HG03135 (cell line): ENCODE data around the gene CPNE8.

Experiments used
- ATAC-seq: cut with Tn5 transposase; IDR thresholded peaks from one replicate; pipeline ENCODE4 v1.9.1; 2021; ENCODE audit warnings: mild to moderate bottlenecking, moderate library complexity; ENCODE audit not compliant: unreplicated experiment

Gene CPNE8

DNA sequence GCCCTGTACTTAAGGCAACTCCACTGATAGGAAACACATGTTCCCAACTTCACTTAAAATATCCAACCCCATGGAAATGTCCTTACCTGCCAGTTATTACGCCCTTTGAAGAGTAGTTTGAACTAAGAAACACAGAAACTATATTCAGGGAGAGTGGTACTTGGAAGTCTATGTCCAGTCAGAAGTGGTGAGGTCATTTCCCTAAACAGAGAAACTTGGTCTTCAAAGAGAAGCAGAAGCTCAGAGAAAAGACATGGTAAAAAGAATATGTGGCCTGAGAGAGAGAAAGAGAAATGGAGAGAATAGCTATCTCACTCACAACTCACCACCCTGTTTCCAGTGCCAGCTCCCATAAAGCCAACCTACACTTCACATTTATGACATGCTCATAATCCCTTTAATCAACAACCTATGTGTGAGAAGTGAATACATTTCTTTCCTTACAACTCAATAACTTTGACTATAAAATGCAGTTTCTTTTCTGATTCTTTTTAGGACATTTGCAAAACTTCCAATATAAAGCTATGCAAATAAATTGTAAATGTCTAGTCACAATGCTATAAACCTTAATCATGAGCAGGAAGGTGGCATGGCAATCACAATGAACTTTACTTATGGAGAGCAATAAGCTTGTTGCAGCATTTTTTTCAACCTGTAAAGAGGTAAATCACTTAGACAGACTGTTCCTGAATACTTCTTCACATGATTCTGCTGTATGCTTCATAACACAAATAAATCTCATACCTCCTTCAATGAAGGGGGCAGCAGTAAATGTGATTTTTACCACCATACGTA lies 67.1 kb downstream of the CPNE8 start:
- ATAC-seq = no peak

DNA sequence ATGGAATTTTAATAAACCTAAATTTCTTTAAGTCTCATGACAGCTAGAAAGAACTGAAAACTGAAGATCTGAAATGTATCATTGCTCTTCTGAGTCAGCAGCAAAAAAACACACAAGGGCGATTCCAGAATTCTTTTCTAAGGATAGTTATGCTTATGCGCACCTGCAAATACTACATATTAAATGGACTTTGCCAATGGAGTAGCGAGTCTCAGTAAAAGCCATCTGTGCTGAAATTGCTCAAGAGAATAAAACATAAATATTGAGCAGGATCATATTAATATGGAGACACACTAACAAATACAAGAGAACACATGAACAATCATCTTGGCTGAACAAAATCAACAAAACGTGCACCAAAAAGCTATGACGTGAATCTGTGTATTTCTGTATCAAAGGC lies 73.7 kb downstream of the CPNE8 start:
- ATAC-seq = no peak

DNA sequence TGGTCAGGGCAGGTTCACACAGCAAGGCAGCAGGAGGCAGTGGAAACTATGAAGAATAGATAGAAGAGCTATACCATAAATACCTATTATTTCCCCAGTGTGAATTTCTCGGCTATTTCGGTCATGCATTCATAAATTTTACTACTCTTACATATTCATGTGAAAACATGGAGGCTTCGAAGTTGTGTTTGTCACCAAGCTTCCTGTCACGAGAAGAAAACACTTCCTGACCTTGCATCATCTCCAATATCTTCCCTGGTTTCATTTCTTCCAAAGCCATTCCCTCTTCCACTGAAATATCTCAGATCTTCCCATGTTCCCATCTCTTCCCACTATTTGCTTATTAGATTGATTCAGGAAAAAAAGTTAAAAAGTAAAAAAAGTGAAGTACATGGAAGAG lies 80.4 kb downstream of the CPNE8 start:
- ATAC-seq = no peak

DNA sequence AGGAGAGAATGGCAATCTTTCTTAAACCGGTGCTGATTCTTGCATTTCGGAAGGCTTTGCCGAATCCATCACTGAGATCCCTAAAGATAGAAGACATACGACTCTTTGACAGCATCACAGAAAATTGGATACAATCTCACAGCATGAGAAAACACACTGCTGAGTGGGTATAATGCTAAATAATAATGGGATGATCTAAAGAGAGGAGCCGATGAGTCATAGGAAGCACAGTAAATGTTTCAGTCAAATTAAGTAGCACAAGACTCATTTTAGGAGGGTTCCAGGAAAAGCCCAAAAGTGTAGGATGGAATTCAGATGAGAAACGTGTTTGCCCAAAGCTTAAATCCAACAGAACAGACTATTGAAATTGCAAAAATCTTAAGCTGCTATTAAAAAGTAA lies 81.7 kb downstream of the CPNE8 start:
- ATAC-seq = no peak

DNA sequence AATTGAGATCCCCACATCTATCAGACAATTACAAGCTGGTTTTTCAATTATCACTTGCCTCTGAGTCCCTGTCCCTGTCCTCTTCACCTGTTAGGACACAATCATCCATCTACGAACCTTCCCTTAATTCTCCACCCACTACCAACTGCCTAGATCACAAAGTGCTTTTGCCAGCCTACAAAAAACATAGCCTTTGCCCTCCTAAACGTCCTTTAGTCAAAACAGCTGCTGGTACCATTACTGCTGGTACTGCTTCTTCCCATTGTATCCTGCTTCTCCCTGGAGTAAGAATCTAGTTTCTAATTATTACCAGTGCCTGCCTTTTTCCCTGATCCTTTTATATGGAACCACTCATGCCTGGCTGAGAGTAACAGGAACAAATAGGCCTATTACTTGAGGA lies 82.1 kb downstream of the CPNE8 start:
- no peak for ATAC-seq

DNA sequence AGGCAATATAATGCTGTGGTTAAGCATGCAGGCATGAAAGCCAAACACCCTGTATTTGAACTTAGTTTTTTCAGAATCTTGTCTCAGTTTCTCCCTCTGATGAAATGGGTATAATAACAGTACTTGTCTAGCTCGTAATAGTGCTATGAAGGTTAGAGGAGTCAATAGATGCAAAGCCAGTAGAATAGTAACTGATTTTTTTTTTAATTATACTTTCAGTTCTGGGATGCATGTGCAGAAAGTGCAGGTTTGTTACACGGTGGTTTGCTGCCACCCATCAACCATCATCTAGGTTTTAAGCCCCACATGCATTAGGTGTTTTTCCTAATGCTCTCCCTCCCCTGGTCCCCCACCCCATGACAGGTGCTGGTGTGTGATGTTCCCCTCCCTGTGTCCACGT lies 87.4 kb downstream of the CPNE8 start:
- no peak for ATAC-seq

DNA sequence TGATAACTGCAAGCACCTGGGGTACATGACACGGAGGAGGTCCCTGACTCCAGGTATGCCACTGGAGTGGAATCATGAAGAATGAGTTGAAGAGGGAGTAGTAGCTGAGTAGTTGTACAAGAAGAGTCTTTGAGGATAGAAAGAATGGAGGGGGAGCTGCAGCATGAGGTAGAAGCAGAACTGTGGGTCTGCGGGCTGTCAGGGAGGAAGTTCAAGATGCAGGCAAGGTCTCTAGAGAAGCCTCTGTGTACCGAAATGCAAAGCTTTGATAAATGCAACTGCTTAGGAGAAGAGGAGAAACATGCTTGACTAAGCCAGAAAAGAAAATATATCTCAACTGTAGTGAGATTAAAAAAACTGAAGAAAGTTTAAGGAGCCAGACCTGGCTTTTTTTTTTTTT lies 91.5 kb downstream of the CPNE8 start:
- ATAC-seq = no peak

DNA sequence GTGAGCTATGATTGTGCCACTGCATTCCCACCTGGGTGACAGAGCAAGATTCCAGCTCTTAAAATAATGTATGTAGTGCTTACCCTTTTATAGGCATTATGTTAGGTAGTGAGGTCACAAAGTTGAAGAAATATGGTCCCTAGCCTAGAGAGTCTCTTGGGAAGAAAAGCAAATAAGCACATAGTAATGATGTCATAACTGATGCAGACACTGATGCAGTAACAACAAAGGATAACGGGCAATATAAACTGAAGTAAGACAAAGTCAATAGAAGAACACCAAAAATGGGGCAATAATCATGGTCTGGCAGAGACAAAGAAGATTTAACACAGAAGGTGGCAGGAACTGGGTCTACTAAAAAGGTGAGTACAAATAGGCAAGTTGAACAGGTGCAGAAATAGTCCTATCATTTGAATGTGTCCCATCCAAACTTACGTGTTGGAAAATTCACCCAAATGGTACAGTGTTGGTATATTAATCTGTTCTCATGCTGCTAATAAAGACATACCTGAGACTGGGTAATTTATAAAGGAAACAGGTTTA lies 93.5 kb downstream of the CPNE8 start:
- ATAC-seq = no peak

DNA sequence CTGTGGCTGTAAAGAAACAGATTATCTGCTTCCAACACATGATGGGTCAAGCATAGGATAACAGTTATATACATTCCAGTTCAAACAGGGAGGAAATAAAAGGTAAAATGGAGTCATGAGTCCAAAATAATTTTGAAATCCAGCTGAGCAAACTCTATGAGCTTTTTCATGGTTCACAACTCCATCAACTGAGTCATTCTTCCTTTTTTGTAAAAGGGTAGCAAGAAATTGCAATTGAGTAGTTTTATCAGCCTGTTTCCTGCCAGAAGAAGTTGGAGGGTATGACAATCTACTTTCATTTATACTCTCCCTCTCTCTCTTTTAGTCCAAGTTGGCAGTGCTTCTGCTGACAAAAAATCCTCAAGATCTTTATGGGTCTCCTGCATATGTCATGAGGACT lies 95.6 kb downstream of the CPNE8 start:
- no peak for ATAC-seq

DNA sequence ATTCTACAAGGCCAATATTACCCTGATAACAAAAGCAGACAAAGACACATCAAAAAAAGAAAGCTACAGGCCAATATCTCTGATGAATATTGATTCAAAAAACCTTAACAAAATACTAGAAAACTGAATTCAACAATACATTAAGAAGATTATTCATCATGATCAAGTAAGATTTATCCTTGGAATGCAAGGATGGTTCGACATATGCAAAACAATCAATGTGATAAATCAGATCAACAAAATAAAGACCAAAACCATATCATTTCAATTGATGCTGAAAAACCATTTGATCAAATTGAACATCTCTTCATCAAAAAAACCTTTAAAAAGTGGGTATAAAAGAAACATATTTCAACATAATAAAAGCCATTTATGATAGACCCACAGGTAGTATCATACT lies 117.3 kb downstream of the CPNE8 start:
- no peak for ATAC-seq

DNA sequence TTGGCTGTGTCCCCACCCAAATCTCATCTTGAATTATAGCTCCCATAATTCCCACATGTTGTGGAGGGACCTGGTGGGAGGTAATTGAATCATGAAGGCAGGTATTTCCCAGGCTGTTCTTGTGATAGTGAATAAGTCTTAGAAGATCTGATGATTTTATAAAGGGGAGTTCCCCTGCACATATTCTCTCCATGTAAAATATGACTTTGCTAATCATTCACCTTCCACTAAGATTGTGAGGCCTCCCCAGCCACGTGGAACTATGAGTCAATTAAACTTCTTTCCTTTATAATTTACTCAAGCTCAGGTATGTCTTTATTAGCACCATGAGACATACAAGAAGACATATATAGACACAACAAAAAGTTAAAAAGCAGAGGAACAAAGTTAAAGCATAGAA lies 120.0 kb downstream of the CPNE8 start:
- ATAC-seq = no peak

DNA sequence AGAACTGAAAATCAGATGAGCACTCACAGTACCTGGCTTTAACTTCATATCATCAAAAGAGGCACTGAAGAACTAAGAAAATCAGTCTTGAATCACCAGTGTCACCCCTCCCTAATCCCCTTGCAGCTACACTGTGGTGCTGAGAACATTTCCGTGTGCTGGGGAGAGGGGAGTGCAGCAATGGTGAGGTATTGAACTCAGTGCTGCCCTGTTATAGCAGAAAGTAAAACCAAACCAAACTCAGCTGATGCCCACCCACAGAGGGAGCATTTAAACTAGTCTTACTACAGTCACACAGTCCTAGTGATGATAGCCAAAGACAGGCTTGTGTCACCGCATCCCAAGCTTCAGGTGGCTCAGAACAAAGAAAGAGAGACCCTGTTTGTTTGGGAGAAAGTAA lies 122.1 kb downstream of the CPNE8 start:
- no peak for ATAC-seq

DNA sequence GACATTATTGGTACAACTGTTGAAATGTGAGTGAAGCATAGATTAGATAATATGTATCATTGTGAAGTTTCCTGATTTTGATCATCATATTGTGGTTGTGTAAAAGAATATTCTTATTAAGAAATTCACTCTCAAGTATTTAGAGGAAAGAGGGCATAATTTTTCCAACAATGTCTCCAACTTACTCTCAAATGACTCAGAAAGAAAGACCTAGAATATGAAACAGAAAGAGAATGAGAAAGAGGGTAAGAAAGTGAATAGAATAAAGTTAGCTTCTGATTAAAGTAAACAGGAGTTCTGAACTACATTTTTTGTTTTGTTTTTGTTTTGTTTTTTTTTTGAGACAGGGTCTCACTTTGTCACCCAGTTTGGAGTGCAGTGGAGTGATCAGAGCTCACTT lies 123.0 kb downstream of the CPNE8 start:
- no peak for ATAC-seq

DNA sequence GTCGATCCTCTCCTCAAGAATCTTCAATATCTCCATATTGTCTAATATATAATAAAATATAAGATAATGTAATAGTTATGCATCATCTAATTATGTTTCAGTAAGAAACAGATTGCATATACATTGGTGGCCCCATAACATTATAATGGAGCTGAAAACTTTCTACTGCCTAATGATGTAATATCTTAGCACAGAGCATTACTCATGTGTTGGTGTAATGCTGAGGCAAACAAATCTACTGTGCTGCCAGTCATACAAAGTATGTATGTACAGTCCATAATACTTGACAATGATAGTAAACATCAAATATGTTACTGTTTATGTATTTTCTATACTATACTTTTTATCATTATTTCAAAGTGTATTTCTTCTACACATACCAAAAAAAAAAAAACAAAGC lies 128.7 kb downstream of the CPNE8 start:
- no peak for ATAC-seq

DNA sequence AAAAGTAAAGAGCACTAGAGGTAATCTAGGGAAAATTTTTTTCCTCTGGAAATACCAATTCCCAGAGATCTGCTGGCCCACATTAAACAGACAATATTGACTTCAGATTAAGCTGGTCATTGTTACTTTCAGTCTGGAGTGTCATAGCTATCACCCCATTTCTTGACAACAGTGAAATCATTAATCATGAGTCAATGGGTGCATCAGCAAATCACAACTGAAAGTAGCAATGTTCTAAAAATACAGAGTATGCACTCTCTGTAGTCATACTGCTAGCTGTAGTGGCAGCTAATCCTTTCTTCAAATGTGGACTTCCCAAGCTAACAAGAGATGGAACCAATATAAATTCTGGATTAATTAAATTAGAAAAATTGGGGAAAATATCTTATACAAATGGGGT lies 129.9 kb downstream of the CPNE8 start:
- ATAC-seq = peak; percentile 94

DNA sequence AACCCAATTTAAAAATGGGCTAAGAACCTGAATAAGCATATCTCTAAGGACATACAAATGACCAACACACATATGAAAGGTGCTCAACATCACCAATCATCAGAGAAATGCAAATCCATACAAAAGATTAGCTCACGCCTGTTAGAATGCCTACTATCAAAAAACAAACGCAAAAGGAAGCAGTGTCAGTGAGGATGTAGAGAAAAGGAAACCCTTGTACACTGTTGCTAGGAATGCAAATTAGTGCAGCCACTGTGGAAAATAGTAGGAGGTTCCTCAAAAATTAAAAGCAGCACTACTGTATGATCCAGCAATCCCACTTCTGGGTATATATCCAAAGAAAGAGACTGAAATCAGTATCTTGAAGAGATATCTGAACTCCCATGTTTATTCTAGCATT lies 133.0 kb downstream of the CPNE8 start:
- ATAC-seq = no peak

DNA sequence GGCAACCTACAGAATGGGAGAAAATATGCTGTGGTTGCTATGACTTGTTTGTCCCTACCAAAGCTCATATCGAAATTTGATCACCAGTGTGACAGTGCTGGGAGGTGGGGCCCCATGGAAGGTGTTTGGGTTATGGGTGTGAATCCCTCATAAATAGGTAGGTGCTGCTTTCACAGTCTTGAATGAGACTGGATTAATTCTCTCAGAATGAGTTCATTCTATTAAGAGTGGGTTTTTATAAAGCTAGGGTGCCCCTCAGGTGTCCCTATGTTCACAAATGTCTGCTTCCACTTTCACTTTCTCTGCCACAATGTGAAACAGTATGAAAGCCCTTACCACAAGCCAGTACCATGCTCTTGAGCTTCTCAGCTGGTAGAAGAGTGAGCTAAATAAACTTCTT lies 133.5 kb downstream of the CPNE8 start:
- peak; percentile 77 for ATAC-seq

DNA sequence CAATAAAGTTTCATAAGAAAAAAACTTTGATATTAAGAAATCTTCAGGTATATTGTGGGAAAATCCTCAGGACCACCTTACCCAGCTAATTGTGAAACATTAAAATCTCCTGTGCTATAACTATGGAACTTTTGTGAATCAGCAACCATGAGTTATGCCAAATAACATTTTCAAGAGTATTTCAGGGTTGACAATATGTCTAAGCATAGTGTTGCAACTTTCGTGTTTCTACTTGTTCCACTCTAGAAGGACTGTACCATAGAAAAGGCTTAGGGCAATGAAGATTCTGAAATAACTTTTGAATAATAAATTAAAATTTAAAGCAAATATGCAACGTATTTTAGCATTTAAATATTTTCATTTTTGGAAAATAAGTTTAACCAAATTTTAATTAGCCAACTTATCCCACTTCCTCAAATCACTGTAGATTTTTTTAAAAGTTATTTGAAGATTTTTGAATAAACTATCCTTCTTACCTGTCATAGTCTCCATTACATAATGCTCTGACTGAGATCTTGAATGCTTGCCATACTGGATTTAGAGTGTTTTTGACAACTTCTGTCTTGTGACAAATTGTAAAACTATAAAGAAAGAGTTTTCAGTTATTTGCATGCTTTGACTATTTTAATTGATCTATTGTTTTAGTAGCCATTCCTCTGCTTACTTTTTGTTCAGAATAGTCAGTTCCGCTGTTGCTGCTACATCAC lies 143.6 kb downstream of the CPNE8 start:
- no peak for ATAC-seq

DNA sequence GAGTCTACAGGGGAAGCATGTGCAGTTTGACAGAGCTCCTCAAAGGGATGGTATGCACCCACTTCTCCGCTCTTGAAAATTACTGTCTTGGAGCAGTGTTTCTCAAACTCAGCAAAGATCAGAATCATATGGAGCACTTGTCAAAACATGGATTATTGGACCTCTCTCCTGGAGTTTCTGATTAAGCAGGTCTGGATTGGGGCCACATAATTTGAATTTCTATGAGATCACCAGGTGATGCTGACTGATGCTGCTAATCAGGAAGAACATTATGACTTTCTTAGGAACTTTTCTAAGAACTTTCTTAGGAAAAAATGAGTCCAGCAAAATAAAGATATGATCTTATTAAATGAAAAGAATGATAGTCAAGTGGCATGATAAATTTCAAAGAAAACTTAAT lies 144.3 kb downstream of the CPNE8 start:
- ATAC-seq = no peak

DNA sequence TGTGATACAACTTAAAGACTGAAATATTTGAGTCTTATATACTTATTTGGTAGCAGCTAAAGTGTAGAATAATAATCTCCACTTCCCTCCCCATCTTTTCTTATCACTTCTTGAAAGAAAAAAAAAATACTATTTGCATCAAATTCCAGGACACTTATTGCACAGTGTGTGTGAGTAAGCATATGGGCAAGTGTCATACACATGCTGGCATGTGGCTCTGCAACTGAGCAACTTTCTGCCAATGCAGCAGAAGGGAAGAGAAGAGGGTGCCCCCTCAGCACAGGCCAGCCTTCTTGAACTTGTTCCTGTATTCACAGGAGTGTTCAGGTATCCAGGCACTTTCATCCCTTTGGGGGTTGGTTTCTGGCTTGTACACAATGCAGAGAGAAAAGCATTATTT lies 145.8 kb downstream of the CPNE8 start:
- no peak for ATAC-seq

DNA sequence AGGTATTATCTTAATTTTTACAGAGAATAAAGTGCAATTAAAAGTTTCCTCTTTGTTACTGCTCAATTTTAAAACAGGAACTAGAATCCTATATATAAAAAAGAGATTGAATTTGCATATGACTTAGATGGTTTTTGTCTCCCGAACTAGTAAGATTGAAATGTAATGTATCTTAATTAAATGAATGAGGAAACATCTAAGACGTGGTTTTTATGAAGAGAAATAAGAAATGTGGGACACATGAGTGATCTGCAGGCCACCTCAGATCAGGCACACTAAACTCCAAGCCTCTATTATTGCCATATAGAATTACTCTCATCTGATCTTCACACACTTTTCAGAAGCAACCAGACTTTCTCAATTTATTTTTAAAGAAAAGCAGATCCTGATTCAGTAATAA lies 158.6 kb downstream of the CPNE8 start:
- no peak for ATAC-seq

DNA sequence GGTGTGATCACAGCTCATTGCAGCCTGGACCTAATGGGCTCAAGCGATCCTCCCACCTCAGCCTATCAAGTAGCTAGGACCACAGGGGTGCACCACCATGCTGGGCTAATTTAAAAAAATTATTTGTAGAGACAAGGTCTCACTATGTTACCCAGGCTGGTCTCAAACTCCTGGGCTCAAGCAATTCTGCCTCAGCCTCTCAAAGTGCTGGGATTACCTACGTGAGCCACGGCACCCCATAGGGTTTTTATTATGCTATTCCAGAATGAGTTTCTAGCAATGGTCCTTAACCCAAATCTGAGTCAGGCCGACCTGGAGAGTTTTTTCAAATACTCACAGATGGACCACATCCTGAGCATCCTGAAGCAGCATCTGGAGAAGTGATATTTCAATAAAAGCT lies 159.8 kb downstream of the CPNE8 start:
- no peak for ATAC-seq
